GM21619 (cell line): ENCODE measurements around the gene TOE1.

Experiments used
- ATAC-seq: cut with Tn5 transposase; IDR thresholded peaks from one replicate; pipeline ENCODE4 v1.9.1; 2021; ENCODE audit not compliant: unreplicated experiment

TOE1 gene

GRCh38 chr1:45326627-45327623 lies 13.0 kb upstream of the TOE1 start, which contains the start of gene HPDL:
HPDL (plus strand) TSS chr1:45326895; CDS start chr1:45327149, 254 bp downstream.
- ATAC-seq, result no peak

GRCh38 chr1:45327644-45328515 lies 12.1 kb upstream of the TOE1 start:
- ATAC-seq, result no peak

- ATAC-seq, result no peak
These were observed 11.3 kb upstream of the TOE1 start for GRCh38 chr1:45328680-45329079.

- ATAC-seq, result no peak
These were observed 10.5 kb upstream of the TOE1 start for GRCh38 chr1:45329445-45329844.

- no peak for ATAC-seq
These were observed 8.3 kb upstream of the TOE1 start for GRCh38 chr1:45331436-45332345.

- ATAC-seq, result no peak
These were observed 7.6 kb upstream of the TOE1 start for GRCh38 chr1:45332346-45332720.

- ATAC-seq, result no peak
These were observed 5.4 kb upstream of the TOE1 start for GRCh38 chr1:45334308-45335245.

GRCh38 chr1:45335855-45336324 lies 4.1 kb upstream of the TOE1 start:
- no peak for ATAC-seq

GRCh38 chr1:45337630-45338325 lies 2.2 kb upstream of the TOE1 start:
- no peak for ATAC-seq

GRCh38 chr1:45340816-45341466 lies 971 bp downstream of the TOE1 start:
- ATAC-seq, result no peak

- ATAC-seq, result no peak
These were observed 4.5 kb downstream of the TOE1 start for GRCh38 chr1:45344499-45344898.

- ATAC-seq, result no peak
These were observed 5.0 kb downstream of the TOE1 start for GRCh38 chr1:45345014-45345413.

- no peak for ATAC-seq
These were observed 6.5 kb downstream of the TOE1 start for GRCh38 chr1:45346473-45346872.

- ATAC-seq, result no peak
These were observed 8.1 kb downstream of the TOE1 start for GRCh38 chr1:45348020-45348419.

- ATAC-seq, result no peak
These were observed 8.6 kb downstream of the TOE1 start for GRCh38 chr1:45348609-45348965.

GRCh38 chr1:45348966-45349677 lies 9.2 kb downstream of the TOE1 start:
- ATAC-seq, result no peak

- ATAC-seq, result no peak
These were observed 11.5 kb downstream of the TOE1 start for GRCh38 chr1:45351508-45351907.

GRCh38 chr1:45353685-45354084 lies 13.7 kb downstream of the TOE1 start:
- no peak for ATAC-seq
